HFF-Myc (cell line): ENCODE data around the gene FAHD1.
"Not testable (repeated sequence)": the region's sequence is repeated elsewhere in the genome, so short reads cannot be mapped to it uniquely, and the experiment has no call there.

ENCODE experiments used
- DNase-seq: peaks from one replicate; pipeline ENCODE4 v3.0.0-alpha.2; 2011; ENCODE audit warnings: low read depth; ENCODE audit errors: extremely low read depth
- H3K4me3 ChIP-seq: replicated peaks from 2 replicates; pipeline ENCODE4 v1.5.1; 2011; ENCODE audit warnings: low read depth, mild to moderate bottlenecking, control low read depth, low read length
- TF ChIP-seq, protein P1 (sequence below): IDR thresholded peaks from 2 replicates; pipeline ENCODE4 v1.5.1; 2012; ENCODE audit warnings: mild to moderate bottlenecking, low read depth, low read length, control low read depth; ENCODE audit errors: missing control alignments

The FAHD1 gene

DNA sequence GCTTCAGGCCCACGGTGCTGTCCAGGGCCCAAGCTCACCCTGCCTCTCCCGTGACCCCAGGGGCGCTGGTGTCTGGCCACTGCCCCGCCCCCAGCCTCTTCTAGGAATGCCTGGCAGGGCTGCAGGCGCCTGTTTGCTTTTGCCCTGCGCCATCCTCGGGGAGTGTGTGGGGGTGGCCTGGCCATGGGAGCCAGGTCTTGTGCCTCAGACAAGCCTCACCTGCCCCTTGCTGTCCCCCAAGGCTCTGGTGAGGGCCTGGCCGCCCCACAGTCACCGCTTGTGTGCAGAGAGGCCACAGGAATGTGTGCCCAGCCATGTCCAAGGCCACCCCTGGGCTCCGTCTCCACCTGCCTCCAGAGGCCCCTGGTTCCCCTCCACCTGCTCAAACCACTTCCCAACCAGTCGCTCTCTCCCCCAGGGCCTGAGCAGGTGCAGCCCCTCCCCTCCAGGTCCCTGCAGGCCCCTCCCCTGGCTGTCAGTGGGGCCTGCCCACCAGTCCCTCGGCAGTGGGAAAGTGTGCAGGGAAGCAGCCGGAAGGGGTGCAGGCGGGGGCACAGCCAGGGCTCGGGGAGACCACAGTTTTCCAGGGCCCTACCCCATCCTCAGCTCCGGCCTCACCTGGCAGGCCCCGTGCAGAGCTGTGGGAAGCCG, 32.7 kb upstream of the FAHD1 start:
- TF ChIP-seq, protein P1, sequence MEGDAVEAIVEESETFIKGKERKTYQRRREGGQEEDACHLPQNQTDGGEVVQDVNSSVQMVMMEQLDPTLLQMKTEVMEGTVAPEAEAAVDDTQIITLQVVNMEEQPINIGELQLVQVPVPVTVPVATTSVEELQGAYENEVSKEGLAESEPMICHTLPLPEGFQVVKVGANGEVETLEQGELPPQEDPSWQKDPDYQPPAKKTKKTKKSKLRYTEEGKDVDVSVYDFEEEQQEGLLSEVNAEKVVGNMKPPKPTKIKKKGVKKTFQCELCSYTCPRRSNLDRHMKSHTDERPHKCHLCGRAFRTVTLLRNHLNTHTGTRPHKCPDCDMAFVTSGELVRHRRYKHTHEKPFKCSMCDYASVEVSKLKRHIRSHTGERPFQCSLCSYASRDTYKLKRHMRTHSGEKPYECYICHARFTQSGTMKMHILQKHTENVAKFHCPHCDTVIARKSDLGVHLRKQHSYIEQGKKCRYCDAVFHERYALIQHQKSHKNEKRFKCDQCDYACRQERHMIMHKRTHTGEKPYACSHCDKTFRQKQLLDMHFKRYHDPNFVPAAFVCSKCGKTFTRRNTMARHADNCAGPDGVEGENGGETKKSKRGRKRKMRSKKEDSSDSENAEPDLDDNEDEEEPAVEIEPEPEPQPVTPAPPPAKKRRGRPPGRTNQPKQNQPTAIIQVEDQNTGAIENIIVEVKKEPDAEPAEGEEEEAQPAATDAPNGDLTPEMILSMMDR: no peak
- DNase-seq: no peak
- H3K4me3 ChIP-seq: no peak overlapping the region

DNA sequence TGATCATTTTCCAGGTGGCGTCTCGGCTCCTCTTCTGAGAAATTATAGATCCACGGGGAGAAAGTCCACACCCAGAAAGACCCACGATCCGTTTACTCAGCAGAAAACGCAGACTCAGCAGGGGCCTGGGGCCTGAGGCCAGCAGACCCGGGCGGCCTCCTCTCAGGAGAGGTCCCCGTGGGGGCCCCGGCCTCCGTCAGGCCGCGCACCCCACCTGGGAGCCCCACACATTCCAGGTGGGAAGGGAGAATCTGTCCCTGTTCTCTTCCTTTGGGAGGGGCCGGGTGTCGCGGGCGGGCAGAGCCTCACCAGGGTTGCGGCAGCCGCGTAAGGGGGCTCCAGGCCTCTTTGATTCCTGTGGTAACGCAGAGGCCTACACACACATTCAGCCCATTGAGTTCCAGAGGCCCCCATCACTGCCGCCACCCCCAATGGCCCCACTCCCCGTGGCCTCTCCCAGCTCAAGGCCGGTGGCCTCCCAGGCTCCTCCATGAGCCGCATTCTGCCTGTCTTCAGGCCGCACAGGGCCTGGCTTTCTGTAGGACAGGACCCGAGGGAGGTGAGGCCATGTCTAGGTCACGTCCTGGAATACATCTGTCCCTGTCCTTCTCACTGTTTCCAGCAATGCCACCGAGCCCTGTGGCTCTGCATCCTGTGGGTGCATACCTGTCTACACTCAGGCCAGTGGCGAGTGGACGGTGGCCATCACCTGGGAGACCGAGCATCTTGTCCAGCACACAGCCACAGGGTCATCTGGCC, 31.9 kb upstream of the FAHD1 start:
- TF ChIP-seq, protein P1: no peak
- no peak overlapping the region for H3K4me3 ChIP-seq
- DNase-seq: no peak

DNA sequence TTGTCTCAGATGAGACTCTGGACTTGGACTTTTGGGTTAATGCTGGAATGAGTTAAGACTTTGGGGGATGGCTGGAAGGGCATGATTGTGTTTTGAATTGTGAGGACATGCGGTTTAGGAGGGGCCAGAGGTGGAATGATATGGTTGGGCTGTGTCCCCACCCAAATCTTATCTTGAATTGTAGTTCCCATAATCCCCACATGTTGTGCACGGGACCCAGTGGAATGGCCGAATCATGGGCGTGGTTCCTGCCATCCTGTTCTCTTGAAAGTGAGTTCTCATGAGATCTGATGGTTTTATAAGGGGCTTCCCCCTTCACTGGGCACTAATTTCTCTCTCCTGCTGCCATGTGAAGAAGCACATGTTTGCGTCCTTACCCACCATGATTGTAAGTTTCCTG, 27.7 kb upstream of the FAHD1 start:
- not testable (repeated sequence) for H3K4me3 ChIP-seq, DNase-seq

DNA sequence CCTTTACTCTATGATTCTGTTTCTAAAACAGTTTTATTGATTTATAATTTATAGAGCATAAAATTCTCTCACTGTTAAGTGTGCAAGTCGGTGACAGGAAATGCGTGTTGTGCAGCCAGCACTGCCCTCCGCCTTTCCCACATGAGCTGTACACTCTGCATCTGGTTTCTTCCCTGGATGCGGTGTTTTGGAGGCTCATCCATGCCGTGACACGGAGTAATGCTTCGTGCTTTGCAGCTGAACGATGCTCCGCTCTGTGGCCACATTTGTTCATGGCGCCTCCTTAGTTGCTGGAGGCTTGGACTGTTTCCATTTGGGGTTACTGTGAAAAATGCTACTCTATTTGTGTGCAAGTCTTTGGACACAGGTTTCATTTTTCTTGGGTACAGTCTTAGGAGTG, 26.3 kb upstream of the FAHD1 start:
- H3K4me3 ChIP-seq: no peak overlapping the region
- no peak for DNase-seq
- TF ChIP-seq, protein P1: no peak

DNA sequence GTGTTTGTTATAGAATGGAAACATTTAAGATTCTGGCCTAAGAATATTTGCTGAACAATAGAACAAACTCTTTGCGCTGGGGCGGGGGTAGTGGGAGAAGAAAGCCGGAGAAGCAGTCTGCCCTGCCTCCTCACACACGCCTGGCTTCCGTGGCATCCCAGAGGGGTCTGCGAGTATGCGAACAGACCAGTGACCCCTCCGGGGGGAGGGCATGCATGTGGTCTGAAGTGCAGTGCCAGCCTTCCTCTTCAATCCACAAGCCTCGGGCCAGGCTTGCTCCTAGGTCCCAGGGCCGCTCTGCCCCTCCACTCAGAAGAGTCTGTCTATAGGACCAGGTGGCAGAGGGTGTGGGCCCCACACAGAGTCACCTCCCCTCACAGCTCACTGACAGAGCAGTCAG, 19.4 kb upstream of the FAHD1 start:
- TF ChIP-seq, protein P1: no peak
- no peak overlapping the region for H3K4me3 ChIP-seq
- no peak for DNase-seq

DNA sequence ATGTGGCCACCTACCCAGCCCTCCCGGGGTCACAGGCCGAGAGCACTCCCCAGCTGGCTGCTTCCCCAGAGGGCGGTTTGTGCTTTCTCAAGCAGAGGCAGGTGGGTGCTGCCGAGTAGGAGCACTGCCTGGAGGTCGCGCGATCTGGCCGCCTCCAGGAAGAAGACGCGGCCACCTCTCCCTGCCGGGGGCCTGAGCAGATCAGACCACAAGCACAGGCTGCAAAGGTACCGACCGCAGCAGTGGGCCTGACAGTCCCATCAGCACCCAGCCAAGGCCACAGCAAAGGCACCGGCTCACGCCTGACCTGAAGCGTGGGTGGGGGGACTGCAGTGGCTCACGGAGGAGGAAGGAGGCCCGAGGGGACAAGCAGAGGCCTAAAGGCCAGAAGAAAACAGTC, 18.3 kb upstream of the FAHD1 start:
- no peak overlapping the region for H3K4me3 ChIP-seq
- DNase-seq: no peak
- TF ChIP-seq, protein P1: no peak

DNA sequence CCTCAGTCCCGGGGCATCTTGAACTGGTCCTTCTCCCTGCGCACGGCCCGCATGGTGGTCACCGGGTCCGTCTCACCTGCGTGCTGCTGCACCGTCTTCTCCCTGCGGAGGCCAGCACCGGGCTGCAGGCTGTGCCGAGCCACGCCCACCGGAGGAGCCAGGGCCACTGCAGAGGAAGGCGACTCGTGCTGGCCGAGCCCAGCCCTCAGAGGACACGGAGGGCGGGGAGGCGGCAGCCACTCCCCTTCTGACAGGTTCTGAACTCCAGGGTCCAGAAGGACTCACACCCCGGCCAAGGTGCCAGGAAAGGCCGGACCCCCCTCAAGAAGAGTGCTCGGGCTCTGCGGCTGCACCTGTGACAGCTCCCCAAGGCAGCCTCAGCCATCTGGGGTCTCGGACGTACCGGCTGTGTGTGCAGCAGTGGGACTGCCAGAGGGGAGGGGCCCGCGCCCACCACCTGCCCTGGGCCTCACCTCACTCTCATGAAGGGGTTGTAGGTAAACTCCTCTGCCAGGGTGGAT, 17.7 kb upstream of the FAHD1 start:
- TF ChIP-seq, protein P1: no peak
- no peak for DNase-seq
- no peak overlapping the region for H3K4me3 ChIP-seq
